ENCODE data around the gene FOXN4.

DNA sequence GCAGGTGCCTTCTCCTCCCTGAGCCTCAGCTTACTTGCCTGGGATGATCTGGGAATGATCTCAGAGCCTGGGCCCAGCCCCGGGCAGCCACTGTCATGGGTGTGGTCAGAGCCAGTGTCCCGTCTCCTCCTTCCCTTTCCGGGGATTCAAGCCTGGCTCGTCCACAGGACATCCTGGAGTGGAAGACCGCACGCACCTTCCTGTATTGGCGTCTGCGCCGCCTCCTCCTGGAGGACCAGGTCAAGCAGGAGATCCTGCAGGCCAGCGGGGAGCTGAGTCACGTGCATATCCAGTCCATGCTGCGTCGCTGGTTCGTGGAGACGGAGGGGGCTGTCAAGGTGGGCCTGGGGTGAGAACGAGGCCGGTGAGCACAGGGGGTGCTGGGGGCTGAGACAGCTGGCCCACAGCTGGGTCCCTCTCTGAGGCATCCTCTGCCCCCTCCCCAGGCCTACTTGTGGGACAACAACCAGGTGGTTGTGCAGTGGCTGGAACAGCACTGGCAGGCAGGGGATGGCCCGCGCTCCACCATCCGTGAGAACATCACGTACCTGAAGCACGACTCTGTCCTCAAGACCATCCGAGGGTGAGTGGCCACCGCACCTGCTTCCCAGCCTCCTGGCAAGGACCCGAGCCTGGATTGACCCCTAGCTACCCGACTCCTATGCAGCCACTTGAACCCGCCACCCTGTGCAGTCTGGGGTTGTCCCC is 44.0 kb downstream of the FOXN4 start:
- TF ChIP-seq, protein P1, sequence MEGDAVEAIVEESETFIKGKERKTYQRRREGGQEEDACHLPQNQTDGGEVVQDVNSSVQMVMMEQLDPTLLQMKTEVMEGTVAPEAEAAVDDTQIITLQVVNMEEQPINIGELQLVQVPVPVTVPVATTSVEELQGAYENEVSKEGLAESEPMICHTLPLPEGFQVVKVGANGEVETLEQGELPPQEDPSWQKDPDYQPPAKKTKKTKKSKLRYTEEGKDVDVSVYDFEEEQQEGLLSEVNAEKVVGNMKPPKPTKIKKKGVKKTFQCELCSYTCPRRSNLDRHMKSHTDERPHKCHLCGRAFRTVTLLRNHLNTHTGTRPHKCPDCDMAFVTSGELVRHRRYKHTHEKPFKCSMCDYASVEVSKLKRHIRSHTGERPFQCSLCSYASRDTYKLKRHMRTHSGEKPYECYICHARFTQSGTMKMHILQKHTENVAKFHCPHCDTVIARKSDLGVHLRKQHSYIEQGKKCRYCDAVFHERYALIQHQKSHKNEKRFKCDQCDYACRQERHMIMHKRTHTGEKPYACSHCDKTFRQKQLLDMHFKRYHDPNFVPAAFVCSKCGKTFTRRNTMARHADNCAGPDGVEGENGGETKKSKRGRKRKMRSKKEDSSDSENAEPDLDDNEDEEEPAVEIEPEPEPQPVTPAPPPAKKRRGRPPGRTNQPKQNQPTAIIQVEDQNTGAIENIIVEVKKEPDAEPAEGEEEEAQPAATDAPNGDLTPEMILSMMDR (optimal IDR thresholded peaks at IDR 0.05 in 1 of 3, IDR thresholded peaks at IDR 0.05 in 1 of 3, conservative IDR thresholded peaks at IDR 0.05 in 1 of 3; ENCODE audit: extremely low read depth in 1 of 3, insufficient read depth in 2 of 3, low read length in 3 of 3), result no peak
- no peak for TF ChIP-seq EZH2 (IDR thresholded peaks at IDR 0.05; ENCODE audit: low read length)

All from keratinocyte (primary cell).